Mesendoderm (in vitro differentiated cells): ENCODE measurements around the gene PRKAR1B.
A peak's percentile ranks its signal among the peaks of the same experiment; 100 is the strongest.

ENCODE experiments used
- DNase-seq: peaks from one replicate; pipeline ENCODE4 v3.0.0; 2013
- H2AK5ac ChIP-seq: 2 replicates; pipeline ENCODE4 v1.6.1; 2013; ENCODE audit warnings: low read length, inconsistent platforms
- H2BK120ac ChIP-seq: 2 replicates; pipeline ENCODE4 v1.6.1; 2013; ENCODE audit warnings: low read depth, mild to moderate bottlenecking, low read length, moderate library complexity, mixed read lengths
- H2BK15ac ChIP-seq: replicated peaks from 2 replicates; pipeline ENCODE4 v1.6.1; 2013; ENCODE audit warnings: low read depth, mild to moderate bottlenecking, moderate library complexity
- H2BK5ac ChIP-seq: 2 replicates; pipeline ENCODE4 v1.6.1; 2013; ENCODE audit warnings: low read length, inconsistent platforms
- H3K18ac ChIP-seq: 2 replicates; pipeline ENCODE4 v1.6.1; 2013; ENCODE audit warnings: mild to moderate bottlenecking, low read length, mixed read lengths
- H3K23ac ChIP-seq: one replicate; pipeline ENCODE4 v1.6.1; 2013; ENCODE audit warnings: low read length
- H3K27ac ChIP-seq: 2 replicates; pipeline ENCODE4 v1.5.1; 2013; ENCODE audit warnings: low read depth, mild to moderate bottlenecking, inconsistent platforms, low read length, moderate library complexity
- H3K27me3 ChIP-seq: 2 replicates; pipeline ENCODE4 v1.6.1; 2013; ENCODE audit warnings: low read length, control low read depth, mild to moderate bottlenecking, inconsistent platforms; ENCODE audit not compliant: insufficient read depth, poor library complexity
- H3K36me3 ChIP-seq: 2 replicates; pipeline ENCODE4 v1.6.1; 2013; ENCODE audit warnings: low read length, inconsistent platforms; ENCODE audit not compliant: control insufficient read depth, insufficient read depth
- H3K4ac ChIP-seq: one replicate; pipeline ENCODE4 v1.6.1; 2013; ENCODE audit warnings: low read depth, mild to moderate bottlenecking, low read length, moderate library complexity
- H3K4me1 ChIP-seq: 2 replicates; pipeline ENCODE4 v1.6.1; 2013; ENCODE audit warnings: low read depth, low read length, inconsistent platforms; ENCODE audit not compliant: control insufficient read depth
- H3K4me2 ChIP-seq: 2 replicates; pipeline ENCODE4 v1.6.1; 2013; ENCODE audit warnings: low read length
- H3K4me3 ChIP-seq: 2 replicates; pipeline ENCODE4 v1.5.1; 2013; ENCODE audit warnings: mild to moderate bottlenecking, low read length
- H3K56ac ChIP-seq: one replicate; pipeline ENCODE4 v1.6.1; 2013; ENCODE audit warnings: low read length
- H3K79me1 ChIP-seq: 2 replicates; pipeline ENCODE4 v1.6.1; 2013; ENCODE audit warnings: low read length, inconsistent platforms
- H3K79me2 ChIP-seq: 2 replicates; pipeline ENCODE4 v1.6.1; 2013; ENCODE audit warnings: mild to moderate bottlenecking, low read length; ENCODE audit not compliant: control insufficient read depth, insufficient read depth
- H3K9ac ChIP-seq: 2 replicates; pipeline ENCODE4 v1.6.1; 2013; ENCODE audit warnings: low read length, inconsistent platforms
- H4K5ac ChIP-seq: one replicate; pipeline ENCODE4 v1.6.1; 2013; ENCODE audit warnings: low read length
- H4K8ac ChIP-seq: one replicate; pipeline ENCODE4 v1.6.1; 2013; ENCODE audit warnings: low read depth, mild to moderate bottlenecking, control low read depth, low read length, moderate library complexity
- WGBS: extraction: QIAGEN DNeasy Blood & Tissue Kit; methylation state at CpG from one replicate; pipeline ENCODE4 v1.1.7; 2013; ENCODE audit warnings: low lambda C conversion rate, missing lambda C conversion rate; ENCODE audit not compliant: insufficient coverage; ENCODE audit errors: extremely low coverage; 5-methylcytosine and 5-hydroxymethylcytosine counted together

Gene PRKAR1B

DNA sequence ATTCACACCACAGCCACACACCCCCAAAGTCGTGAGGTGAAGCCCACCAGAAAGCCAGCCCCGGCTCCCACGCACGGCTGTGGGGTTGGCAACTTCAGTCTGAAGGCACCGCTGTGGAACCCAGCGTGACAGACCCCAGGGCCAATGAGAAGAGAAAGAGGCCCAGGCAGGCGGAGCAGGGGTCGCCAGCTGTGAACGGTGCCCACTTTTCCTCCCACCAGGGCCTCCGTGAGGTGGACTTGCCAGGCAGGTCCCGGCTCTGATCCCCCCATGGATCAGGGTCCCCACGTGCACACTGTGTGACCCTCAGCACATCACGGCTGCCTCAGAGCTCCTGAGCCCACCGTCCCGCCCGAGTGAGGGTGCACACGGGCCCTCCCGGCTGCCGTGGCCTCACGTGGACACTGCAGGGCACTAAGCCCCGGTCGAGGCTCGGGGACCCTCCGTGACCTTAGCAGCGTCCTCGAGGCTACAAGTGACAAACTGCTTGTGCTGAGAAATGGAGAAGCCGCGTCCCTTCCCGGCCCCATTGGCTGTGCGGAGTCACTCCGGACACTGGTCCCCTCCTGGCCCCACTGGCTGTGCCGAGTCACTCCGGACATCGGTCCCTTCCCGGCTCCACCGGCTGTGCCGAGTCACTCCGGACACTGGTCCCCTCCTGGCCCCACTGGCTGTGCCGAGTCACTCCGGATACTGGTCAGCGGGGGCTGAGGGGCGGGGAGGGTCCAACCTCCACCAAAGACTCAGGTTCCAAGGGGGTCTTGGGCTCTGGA is 135.0 kb downstream of the PRKAR1B start:
- Histone ChIP-seq H3K36me3 (peaks cover 2% of the 10 kb centered on the region), H3K27me3 (no peaks in the 10 kb centered on the region), H3K23ac (no peak overlapping the region), H3K56ac (no peak overlapping the region), H3K4me3 (no peak overlapping the region), H4K5ac (no peak overlapping the region), H3K79me2 (no peaks in the 10 kb centered on the region), H3K9ac (no peak overlapping the region), H2BK120ac (no peak overlapping the region), H2AK5ac (no peak overlapping the region), H2BK5ac (no peak overlapping the region), H3K4me2 (no peak overlapping the region), H3K79me1 (no peaks in the 10 kb centered on the region), H4K8ac (no peak overlapping the region), H3K4ac (no peak overlapping the region), H3K18ac (no peak overlapping the region), H2BK15ac (no peak overlapping the region), H3K27ac (no peak overlapping the region), H3K4me1 (no peaks in the 10 kb centered on the region)
- no CpG with 5 or more reads among the region's 42 CpGs for WGBS
- DNase-seq = no peak

DNA sequence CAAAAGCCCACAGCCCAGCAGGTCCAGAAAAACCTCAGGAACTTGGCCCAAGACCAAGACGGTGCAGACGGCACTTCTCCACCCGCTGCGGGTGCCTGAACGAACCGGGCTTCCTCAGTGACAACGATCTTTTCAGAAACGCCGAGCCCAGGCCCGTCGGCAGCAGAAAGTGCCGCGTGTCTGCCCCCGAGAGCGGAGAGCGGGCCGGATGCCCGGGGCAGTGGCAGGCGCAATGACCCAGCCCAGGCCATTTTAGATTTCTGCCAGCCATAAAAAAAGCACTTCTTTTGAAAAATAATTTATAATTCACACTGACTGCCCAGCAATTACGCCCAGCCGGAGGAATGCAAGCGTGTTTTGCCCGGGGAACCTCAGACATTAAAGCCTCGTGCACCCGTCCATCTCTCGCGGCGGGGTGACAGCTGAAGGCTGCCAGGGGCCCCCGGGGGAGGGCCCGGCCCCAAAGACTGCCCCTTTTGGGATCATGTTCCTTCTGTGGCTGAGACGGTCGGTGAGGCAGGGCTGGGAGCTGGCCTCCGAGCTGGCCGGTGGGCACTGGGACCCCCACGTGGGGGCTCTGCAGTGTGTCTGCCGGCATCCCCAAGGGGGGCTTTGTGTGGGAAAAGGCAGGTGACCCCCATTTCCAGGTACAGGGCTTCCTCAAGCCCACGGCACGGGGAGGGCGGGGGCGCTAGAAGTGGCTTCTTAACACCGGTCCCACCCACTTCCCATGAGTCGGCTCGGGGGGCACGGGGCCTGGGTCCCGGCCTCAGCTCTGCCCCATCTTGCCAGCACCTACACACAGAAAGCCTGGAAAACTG is 136.1 kb downstream of the PRKAR1B start:
- H4K5ac ChIP-seq = no peak overlapping the region
- no peak overlapping the region for H3K4me3 ChIP-seq
- no peak overlapping the region for H3K4me2 ChIP-seq
- no peak overlapping the region for H3K27ac ChIP-seq
- WGBS = no CpG with 5 or more reads among the region's 45 CpGs
- H3K4ac ChIP-seq = no peak overlapping the region
- H3K79me1 ChIP-seq = no peaks in the 10 kb centered on the region
- H3K56ac ChIP-seq = no peak overlapping the region
- no peaks in the 10 kb centered on the region for H3K27me3 ChIP-seq
- no peaks in the 10 kb centered on the region for H3K79me2 ChIP-seq
- no peak overlapping the region for H2BK5ac ChIP-seq
- H2BK15ac ChIP-seq = no peak overlapping the region
- peaks cover 2% of the 10 kb centered on the region for H3K36me3 ChIP-seq
- no peak overlapping the region for H2BK120ac ChIP-seq
- no peak overlapping the region for H3K9ac ChIP-seq
- H4K8ac ChIP-seq = no peak overlapping the region
- no peak for DNase-seq
- H3K4me1 ChIP-seq = no peaks in the 10 kb centered on the region
- no peak overlapping the region for H3K18ac ChIP-seq
- H3K23ac ChIP-seq = no peak overlapping the region
- H2AK5ac ChIP-seq = no peak overlapping the region

DNA sequence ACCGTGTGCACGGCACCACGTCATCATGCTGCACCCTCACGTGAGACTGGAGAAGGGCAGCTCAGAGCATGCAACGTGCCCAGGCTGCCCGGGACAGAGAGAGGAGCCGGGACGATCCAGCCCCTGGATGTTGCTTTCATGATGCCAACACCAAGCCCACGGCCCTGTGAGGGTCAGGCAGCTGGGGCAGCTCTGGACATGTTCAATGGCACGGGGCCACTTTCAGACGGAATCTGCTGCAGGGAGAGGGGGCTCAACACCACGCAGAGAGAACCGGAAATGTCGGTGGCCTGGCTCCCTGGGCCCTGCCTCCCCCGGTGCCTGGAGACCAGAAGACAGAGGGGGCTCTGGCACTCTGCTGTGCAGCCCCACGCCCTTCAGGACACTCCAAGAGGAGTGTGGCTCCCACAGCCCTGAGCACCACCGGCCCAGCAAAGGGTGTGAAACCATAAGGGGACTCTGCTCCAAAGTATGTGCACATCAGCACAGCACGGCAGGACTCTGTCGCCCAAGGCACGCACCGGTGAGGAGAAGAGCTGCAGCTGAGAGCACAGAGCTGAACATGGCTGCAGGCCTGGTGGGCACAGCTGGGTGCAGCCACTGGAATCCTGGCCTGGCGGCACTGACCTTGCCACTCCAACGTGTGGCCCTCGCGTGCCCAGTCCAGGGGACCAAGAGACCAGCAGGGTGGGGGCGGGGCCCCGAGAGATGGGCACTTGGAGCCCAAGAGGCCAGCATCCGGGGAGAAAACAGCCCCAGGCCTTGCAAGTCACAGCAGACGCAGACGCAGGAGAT is 137.1 kb downstream of the PRKAR1B start:
- no CpG with 5 or more reads among the region's 30 CpGs for WGBS
- Histone ChIP-seq H2BK15ac (no peak overlapping the region), H3K23ac (no peak overlapping the region), H3K36me3 (peaks cover 2% of the 10 kb centered on the region), H4K8ac (no peak overlapping the region), H3K9ac (no peak overlapping the region), H3K4ac (no peak overlapping the region), H3K79me1 (no peaks in the 10 kb centered on the region), H3K4me3 (no peak overlapping the region), H3K27ac (no peak overlapping the region), H3K56ac (no peak overlapping the region), H4K5ac (no peak overlapping the region), H2AK5ac (no peak overlapping the region), H2BK5ac (no peak overlapping the region), H3K4me2 (no peak overlapping the region), H3K79me2 (no peaks in the 10 kb centered on the region), H3K18ac (no peak overlapping the region), H3K4me1 (no peaks in the 10 kb centered on the region), H2BK120ac (no peak overlapping the region), H3K27me3 (no peaks in the 10 kb centered on the region)
- DNase-seq = no peak

DNA sequence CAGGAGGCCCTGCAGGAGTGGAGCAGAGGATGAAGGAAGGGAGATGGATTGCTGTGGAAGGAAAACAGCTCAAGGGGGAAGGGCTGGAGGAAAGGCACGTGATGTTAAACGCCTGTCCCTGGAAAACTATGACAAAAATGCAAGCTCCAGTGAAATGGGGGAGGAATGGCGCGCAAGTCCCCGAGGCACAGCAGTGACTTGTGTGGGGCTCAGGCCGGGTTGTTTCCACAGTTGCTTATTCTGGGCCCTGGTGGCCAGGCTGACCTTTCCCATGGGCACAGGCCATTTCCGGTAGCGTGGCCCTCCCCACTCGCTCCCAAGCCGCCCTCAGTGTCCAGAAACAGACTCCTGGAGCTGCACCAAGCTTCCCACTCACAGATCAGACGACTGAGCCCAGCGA is 139.3 kb downstream of the PRKAR1B start:
- no peak overlapping the region for H3K27ac ChIP-seq
- H3K4me1 ChIP-seq = no peaks in the 10 kb centered on the region
- H3K4ac ChIP-seq = no peak overlapping the region
- no peak overlapping the region for H2BK5ac ChIP-seq
- H2AK5ac ChIP-seq = no peak overlapping the region
- H3K4me2 ChIP-seq = no peak overlapping the region
- H3K27me3 ChIP-seq = no peaks in the 10 kb centered on the region
- H3K23ac ChIP-seq = no peak overlapping the region
- H3K56ac ChIP-seq = no peak overlapping the region
- no peak overlapping the region for H4K8ac ChIP-seq
- no peak overlapping the region for H4K5ac ChIP-seq
- no peak overlapping the region for H2BK15ac ChIP-seq
- H3K36me3 ChIP-seq = peaks cover 3% of the 10 kb centered on the region
- H3K18ac ChIP-seq = no peak overlapping the region
- no peak overlapping the region for H3K9ac ChIP-seq
- no peak overlapping the region for H2BK120ac ChIP-seq
- WGBS = no CpG with 5 or more reads among the region's 12 CpGs
- no peak overlapping the region for H3K4me3 ChIP-seq
- H3K79me2 ChIP-seq = no peaks in the 10 kb centered on the region
- DNase-seq = peak; percentile 40
- H3K79me1 ChIP-seq = no peaks in the 10 kb centered on the region

DNA sequence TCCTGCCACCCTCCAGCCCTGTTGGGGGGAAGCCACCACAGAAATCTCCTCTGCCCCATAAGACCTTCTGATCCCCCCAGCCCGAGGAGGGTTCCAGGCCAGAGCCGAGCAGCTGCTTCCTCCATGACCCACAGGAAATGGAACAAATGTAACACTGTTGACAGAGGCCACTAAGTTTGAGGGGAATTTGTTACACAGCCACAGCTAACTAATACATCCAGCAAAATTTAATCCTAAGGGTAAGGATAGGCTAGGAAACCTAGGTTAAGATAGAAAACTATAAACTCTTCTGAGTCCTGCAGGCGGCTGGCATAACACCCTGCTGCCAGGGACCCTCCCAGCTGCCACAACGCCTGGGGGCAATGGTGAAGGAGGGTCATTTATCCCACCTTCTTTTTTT is 140.6 kb downstream of the PRKAR1B start:
- H2BK5ac ChIP-seq = no peak overlapping the region
- no peak overlapping the region for H3K9ac ChIP-seq
- H3K56ac ChIP-seq = no peak overlapping the region
- H3K4me1 ChIP-seq = no peaks in the 10 kb centered on the region
- H4K5ac ChIP-seq = no peak overlapping the region
- H3K23ac ChIP-seq = no peak overlapping the region
- no peak overlapping the region for H4K8ac ChIP-seq
- H3K27me3 ChIP-seq = no peaks in the 10 kb centered on the region
- no peak overlapping the region for H2BK120ac ChIP-seq
- H3K18ac ChIP-seq = no peak overlapping the region
- WGBS = no CpG with 5 or more reads among the region's 4 CpGs
- no peaks in the 10 kb centered on the region for H3K79me1 ChIP-seq
- no peak overlapping the region for H3K4me3 ChIP-seq
- no peak overlapping the region for H2BK15ac ChIP-seq
- no peak for DNase-seq
- H3K4ac ChIP-seq = no peak overlapping the region
- H3K79me2 ChIP-seq = no peaks in the 10 kb centered on the region
- H3K27ac ChIP-seq = no peak overlapping the region
- peaks cover 3% of the 10 kb centered on the region for H3K36me3 ChIP-seq
- H3K4me2 ChIP-seq = no peak overlapping the region
- H2AK5ac ChIP-seq = no peak overlapping the region
